ENCODE results near the gene CPA1.

The CPA1 gene

DNA sequence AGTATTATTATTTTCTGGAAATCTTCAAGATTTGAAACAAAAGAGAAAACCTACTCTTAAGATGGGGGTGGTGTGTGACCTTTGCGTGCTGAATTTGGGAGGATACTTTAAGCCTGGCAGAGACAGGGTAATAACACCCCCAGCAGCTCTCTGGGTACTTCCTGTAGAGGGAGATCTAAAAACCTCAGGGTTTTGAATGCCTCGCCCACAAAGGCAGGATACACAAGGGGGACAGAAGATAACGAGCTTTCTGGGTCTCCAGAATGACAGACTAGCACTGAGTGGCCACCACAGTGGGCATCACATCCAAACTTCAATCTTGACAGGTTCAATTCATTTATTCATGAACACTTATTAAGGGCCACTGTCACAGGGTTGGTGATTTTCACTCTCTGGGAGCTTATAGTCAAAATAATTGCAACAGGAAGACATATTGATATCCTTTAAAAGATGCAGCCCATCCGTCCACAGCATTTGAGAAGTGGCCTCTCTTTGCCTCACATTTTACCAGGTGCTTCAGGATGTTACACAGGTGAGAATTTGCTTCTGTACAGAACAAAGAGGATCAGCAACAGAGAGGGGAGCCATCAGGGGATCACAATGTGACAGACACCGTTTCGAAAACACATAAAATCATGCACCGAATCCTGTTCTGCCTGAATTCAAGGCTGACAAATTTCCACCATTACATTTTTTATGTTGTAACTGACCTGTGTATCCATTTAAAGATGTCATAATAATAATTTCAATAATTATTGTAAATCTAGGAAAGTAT is 14.3 kb downstream of the CPA1 start:
- TF ChIP-seq TCF12 (IDR thresholded peaks at IDR 0.05; ENCODE audit: low read depth) (no peak), EGR1 (IDR thresholded peaks at IDR 0.05) (no peak), TAF1 (IDR thresholded peaks at IDR 0.05; ENCODE audit: low read depth) (no peak), TEAD4 (IDR thresholded peaks at IDR 0.05) (no peak), ZBTB7A (IDR thresholded peaks at IDR 0.05; ENCODE audit: low read depth) (no peak), CEBPB (IDR thresholded peaks at IDR 0.05) (no peak)
- TF ChIP-seq, protein P1, sequence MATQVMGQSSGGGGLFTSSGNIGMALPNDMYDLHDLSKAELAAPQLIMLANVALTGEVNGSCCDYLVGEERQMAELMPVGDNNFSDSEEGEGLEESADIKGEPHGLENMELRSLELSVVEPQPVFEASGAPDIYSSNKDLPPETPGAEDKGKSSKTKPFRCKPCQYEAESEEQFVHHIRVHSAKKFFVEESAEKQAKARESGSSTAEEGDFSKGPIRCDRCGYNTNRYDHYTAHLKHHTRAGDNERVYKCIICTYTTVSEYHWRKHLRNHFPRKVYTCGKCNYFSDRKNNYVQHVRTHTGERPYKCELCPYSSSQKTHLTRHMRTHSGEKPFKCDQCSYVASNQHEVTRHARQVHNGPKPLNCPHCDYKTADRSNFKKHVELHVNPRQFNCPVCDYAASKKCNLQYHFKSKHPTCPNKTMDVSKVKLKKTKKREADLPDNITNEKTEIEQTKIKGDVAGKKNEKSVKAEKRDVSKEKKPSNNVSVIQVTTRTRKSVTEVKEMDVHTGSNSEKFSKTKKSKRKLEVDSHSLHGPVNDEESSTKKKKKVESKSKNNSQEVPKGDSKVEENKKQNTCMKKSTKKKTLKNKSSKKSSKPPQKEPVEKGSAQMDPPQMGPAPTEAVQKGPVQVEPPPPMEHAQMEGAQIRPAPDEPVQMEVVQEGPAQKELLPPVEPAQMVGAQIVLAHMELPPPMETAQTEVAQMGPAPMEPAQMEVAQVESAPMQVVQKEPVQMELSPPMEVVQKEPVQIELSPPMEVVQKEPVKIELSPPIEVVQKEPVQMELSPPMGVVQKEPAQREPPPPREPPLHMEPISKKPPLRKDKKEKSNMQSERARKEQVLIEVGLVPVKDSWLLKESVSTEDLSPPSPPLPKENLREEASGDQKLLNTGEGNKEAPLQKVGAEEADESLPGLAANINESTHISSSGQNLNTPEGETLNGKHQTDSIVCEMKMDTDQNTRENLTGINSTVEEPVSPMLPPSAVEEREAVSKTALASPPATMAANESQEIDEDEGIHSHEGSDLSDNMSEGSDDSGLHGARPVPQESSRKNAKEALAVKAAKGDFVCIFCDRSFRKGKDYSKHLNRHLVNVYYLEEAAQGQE (IDR thresholded peaks at IDR 0.05; ENCODE audit: low read depth) = no peak
- TF ChIP-seq, protein P2, sequence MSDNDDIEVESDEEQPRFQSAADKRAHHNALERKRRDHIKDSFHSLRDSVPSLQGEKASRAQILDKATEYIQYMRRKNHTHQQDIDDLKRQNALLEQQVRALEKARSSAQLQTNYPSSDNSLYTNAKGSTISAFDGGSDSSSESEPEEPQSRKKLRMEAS (IDR thresholded peaks at IDR 0.05) = no peak

DNA sequence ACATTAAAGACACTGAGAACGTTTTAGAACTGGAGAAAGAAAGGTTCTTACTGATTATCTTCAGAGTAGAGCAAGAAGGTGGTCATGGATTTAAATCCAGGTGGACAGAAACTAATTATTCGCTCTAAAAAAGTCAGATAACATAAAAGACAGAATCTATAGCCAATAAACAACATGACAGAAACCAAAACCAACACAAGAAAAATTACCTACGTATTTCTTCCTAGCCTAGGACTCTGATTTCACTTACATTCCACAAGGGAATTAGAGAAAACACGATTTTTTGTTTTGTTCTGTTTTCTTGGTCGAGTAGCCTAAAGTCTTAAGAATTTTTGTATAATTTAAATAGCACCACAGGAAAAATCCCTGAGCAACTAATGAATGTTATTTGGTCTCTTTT is 15.1 kb downstream of the CPA1 start:
- TF ChIP-seq, protein P1 (IDR thresholded peaks at IDR 0.05; ENCODE audit: low read depth) = no peak
- TF ChIP-seq, protein P3, sequence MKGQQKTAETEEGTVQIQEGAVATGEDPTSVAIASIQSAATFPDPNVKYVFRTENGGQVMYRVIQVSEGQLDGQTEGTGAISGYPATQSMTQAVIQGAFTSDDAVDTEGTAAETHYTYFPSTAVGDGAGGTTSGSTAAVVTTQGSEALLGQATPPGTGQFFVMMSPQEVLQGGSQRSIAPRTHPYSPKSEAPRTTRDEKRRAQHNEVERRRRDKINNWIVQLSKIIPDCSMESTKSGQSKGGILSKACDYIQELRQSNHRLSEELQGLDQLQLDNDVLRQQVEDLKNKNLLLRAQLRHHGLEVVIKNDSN (IDR thresholded peaks at IDR 0.05) = no peak
- TF ChIP-seq, protein P2 (IDR thresholded peaks at IDR 0.05) = no peak
- no peak for TF ChIP-seq FOXM1 (IDR thresholded peaks at IDR 0.05; ENCODE audit: borderline replicate concordance, low read depth)
- no peak for TF ChIP-seq CEBPB (IDR thresholded peaks at IDR 0.05)

DNA sequence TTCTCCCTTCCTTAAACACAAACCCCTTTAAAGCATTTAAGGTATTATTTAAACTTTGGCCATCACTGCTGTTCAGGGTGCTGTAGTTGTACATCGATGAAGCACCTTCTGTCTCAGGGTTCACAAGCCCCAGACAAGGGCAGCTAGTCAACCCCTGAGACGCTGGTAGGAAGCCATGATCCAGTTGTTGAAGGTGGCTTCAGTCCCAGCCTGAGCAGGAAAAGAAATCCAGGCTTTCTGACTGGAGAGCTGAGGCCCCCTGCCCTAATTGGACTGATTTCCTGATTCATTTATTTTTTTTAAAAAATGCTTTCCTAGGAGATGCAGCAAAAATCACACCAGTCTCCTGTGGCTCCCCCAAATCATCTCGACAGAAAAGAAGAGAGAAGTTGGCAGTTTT is 15.8 kb downstream of the CPA1 start:
- TF ChIP-seq EGR1 (IDR thresholded peaks at IDR 0.05) (no peak), CREB1 (IDR thresholded peaks at IDR 0.05; ENCODE audit: low read depth) (no peak), TAF1 (IDR thresholded peaks at IDR 0.05; ENCODE audit: low read depth) (no peak), FOXM1 (IDR thresholded peaks at IDR 0.05; ENCODE audit: borderline replicate concordance, low read depth) (no peak)
- TF ChIP-seq, protein P2 (IDR thresholded peaks at IDR 0.05) = no peak

DNA sequence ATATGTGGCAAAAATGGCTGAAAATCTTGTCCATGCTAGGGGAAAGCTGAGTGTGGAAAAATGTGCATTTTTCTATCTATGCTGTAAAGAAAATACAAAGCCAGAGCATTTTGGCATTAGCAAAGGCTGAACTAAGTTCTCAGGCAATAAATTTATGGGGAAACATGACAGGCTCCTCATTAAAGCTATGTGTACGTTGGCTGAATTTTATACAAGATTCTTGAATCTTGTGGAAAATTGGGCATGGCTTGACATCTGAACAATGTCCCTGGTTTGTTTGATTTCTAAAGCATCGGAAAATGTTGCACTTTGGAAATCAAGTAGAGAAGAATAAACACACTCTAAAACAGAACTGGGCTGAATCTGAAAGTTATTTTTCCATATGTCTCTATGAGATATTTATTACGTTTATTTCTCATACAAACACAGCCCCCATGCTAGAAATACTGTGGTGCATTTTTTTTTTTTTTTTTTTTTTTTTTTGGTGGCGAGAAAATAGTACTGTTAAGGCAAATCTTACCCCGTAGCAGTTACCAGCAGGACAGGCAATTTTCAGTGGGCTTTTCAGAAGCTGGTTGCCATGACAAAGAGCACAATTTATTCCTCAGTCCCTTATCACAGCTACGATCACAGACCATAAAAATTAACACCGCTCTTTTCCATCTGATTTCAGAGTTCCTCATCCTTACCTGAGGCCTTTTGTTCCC is 16.9 kb downstream of the CPA1 start:
- no peak for TF ChIP-seq RAD21 (IDR thresholded peaks at IDR 0.05; ENCODE audit: low read depth)
- no peak for TF ChIP-seq NFIC (IDR thresholded peaks at IDR 0.05)
- TF ChIP-seq TCF12 (IDR thresholded peaks at IDR 0.05; ENCODE audit: low read depth) = no peak
- TF ChIP-seq, protein P3 (IDR thresholded peaks at IDR 0.05) = no peak
- TF ChIP-seq, protein P2 (IDR thresholded peaks at IDR 0.05) = no peak
- TF ChIP-seq FOXM1 (IDR thresholded peaks at IDR 0.05; ENCODE audit: borderline replicate concordance, low read depth) = no peak

DNA sequence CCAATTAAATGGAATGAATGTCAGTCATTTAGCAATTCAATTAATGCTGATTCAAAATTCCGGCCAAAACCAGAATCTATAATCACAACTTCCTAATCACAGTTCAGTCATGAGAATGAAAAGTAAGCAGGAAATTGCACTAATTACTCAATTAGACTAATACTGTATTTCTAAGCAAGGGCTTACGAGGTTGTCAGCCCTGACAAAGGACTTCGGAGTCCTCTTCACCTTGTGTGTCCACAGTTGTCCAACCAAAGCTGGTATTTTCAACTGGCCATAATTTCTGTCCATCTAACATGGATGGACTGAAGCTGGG is 17.4 kb downstream of the CPA1 start:
- TF ChIP-seq TCF12 (IDR thresholded peaks at IDR 0.05; ENCODE audit: low read depth) (no peak), TAF1 (IDR thresholded peaks at IDR 0.05; ENCODE audit: low read depth) (no peak), CREB1 (IDR thresholded peaks at IDR 0.05; ENCODE audit: low read depth) (no peak), RAD21 (IDR thresholded peaks at IDR 0.05; ENCODE audit: low read depth) (no peak), FOXM1 (IDR thresholded peaks at IDR 0.05; ENCODE audit: borderline replicate concordance, low read depth) (no peak), EGR1 (IDR thresholded peaks at IDR 0.05) (no peak), NFIC (IDR thresholded peaks at IDR 0.05) (no peak), YY1 (IDR thresholded peaks at IDR 0.05; ENCODE audit: low read depth) (no peak), EP300 (IDR thresholded peaks at IDR 0.05; ENCODE audit: borderline replicate concordance) (no peak), ZBTB7A (IDR thresholded peaks at IDR 0.05; ENCODE audit: low read depth) (no peak), TEAD4 (IDR thresholded peaks at IDR 0.05) (no peak), CEBPB (IDR thresholded peaks at IDR 0.05) (no peak)
- TF ChIP-seq, protein P3 (IDR thresholded peaks at IDR 0.05) = no peak
- TF ChIP-seq, protein P1 (IDR thresholded peaks at IDR 0.05; ENCODE audit: low read depth) = no peak
- TF ChIP-seq, protein P2 (IDR thresholded peaks at IDR 0.05) = no peak
